Choroid plexus epithelial cell (primary cell): ENCODE measurements around the gene RCAN3.

ENCODE experiments used
- DNase-seq: peaks from one replicate; pipeline ENCODE4 v3.0.0-alpha.2; 2010; ENCODE audit warnings: low read depth
- H3K4me3 ChIP-seq: 2 replicates; pipeline ENCODE4 v1.5.1; 2011; ENCODE audit warnings: low read depth, mild to moderate bottlenecking, control low read depth, low read length, moderate library complexity
- TF ChIP-seq, protein P1 (sequence below): conservative IDR thresholded peaks from 2 replicates; pipeline ENCODE4 v1.5.1; 2011; ENCODE audit warnings: low read depth, mild to moderate bottlenecking, control low read depth, inconsistent platforms, low read length, moderate library complexity

RCAN3 gene

GRCh38 chr1:24463776-24464735 lies 38.6 kb upstream of the RCAN3 start:
- DNase-seq, result no peak
- no peak overlapping the region for H3K4me3 ChIP-seq
- TF ChIP-seq, protein P1, sequence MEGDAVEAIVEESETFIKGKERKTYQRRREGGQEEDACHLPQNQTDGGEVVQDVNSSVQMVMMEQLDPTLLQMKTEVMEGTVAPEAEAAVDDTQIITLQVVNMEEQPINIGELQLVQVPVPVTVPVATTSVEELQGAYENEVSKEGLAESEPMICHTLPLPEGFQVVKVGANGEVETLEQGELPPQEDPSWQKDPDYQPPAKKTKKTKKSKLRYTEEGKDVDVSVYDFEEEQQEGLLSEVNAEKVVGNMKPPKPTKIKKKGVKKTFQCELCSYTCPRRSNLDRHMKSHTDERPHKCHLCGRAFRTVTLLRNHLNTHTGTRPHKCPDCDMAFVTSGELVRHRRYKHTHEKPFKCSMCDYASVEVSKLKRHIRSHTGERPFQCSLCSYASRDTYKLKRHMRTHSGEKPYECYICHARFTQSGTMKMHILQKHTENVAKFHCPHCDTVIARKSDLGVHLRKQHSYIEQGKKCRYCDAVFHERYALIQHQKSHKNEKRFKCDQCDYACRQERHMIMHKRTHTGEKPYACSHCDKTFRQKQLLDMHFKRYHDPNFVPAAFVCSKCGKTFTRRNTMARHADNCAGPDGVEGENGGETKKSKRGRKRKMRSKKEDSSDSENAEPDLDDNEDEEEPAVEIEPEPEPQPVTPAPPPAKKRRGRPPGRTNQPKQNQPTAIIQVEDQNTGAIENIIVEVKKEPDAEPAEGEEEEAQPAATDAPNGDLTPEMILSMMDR, result no peak

DNA sequence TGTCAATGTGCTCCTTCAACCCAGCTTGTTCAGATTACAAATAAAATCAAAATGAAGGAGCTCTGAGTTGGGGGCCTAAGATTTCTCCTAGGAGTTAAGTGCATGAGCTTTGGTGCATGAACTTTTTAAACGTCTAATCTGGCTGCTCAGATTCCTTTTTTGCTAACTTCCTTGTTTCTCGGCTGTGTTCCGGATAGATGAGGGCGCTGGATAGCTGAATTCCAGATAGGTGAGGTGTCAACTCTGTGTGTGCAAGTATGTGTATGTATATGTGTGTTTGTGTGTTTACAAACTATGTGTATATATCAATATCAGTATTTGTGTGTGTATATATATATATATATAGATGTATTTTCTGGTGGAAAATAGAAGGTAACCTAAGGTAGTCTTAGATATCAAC lies 37.5 kb upstream of the RCAN3 start:
- TF ChIP-seq, protein P1, result no peak
- no peak overlapping the region for H3K4me3 ChIP-seq
- no peak for DNase-seq

DNA sequence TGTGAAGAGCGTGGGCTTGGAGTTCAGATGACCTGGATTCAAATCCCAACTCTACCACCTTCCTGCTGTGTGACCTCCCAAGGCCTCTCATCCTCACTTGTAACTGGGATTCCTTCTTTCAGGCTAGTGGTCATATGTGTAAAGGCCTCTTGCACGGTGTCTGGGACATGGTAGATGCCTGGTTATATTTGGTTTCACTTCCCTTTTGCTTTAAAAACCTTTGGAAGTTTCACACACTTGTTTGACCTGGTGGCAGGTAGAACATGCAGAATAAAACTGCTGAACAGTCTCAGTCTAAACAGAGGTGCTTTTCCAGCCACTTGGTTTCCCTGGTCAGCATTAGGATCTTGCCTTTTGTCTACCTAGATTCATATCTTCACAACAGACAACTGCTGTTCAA lies 37.0 kb upstream of the RCAN3 start:
- no peak for DNase-seq
- TF ChIP-seq, protein P1, result no peak
- H3K4me3 ChIP-seq, result no peak overlapping the region

DNA sequence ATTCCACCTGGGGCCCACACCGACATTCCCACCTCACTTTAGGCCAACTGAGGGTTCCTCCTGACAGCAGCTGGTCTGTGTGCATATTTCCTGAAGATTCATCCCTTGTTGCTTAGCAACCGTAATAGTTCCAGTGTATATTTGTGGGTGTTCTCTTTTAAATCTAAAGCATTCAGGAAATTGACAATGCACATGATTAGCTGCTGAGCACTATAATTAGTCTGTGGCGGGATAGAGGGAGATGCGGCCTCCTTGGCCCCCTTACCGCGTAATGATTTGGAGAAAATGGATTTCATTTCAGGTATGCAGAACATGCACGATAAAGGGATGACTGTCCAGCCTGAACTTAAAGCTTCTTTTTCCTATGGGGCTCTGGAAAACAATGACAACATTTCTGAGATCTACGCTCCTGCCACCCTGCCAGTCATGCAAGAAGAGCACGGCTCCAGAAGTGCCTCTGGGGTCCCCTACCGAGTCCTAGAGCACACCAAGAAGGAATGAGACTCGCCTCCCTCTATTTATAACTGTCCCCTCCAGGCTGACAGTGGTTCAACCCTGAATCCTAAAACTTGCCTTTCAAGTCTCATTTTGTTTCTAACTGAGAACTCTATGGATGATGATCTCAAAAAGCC lies 33.8 kb upstream of the RCAN3 start:
- DNase-seq, result peak; percentile 15
- TF ChIP-seq, protein P1, result no peak
- no peak overlapping the region for H3K4me3 ChIP-seq

DNA sequence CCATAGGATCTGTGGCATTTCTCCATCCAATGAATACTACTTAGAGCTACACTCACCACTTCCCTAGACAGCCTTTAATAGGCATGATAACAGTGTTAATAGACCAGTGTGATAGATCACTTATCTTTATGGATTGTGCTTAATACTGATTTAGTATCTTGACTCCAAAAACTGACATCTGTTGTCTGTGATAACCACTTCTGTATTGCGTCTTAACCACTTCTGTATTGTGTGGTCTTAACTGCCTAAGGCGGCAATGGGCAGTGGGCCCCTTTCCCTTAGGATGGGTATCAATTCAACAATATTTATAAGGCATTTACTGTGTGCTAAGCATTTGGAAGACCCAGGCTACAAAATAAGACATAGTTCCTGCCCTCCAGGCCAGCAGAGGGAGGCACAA lies 32.0 kb upstream of the RCAN3 start:
- TF ChIP-seq, protein P1, result no peak
- H3K4me3 ChIP-seq, result no peak overlapping the region
- no peak for DNase-seq

DNA sequence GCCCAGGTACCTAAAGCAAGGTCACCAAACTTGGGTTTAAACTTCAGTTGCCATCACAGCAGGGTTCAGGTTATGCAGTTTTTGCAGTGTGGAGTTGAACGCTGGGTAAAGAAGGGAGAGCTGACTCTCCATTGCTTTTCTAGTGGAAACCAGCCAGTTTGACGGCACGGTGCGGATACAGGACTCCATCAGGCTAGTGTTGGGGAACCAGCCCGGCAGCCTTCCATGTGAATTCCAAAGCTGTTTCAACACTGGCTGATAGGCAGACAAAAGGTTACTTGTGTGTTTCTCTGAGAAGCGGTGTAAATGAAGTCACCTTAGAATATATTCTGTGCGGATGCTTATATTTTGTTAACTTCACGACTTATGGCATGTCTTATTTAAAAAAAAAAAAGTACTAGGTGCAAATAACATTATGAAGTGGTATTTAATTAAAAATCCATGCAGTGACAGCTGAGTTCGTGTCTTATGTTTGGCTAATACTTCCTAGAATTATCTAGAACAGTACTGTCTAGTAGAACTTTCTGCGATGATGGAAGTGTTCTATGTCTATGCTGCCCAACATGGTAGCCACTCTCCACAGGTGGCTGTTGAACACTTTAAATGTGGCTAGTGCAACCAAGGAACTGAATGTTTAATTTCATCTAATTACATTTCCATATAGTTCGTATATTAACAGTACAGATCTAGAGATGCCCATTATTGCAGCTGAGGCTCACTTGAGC lies 29.9 kb upstream of the RCAN3 start:
- no peak overlapping the region for H3K4me3 ChIP-seq
- DNase-seq, result no peak
- TF ChIP-seq, protein P1, result no peak
